Activated T-helper 2 cell treated with anti-CD3 and anti-CD28 coated beads, Interferon-gamma antibody, Interleukin-2, Interleukin-4, amounts not matched to agents 10 μg/mL and 5 μg/mL and 100 μg/mL, durations not matched to agents 14 hours and 24 hours and 36 hours (primary cell): ENCODE results near the gene NR6A1. TPM values are rescaled to one million over a fixed set of nuclear protein-coding genes. Genes with fewer than 3 reads are reported as not detected.
A peak's percentile ranks its signal among the peaks of the same experiment; 100 is the strongest.

Experiments
- DNase-seq: peaks from one replicate; pipeline ENCODE4 v3.0.0; 2021; ENCODE audit warnings: low spot score
- H3K27ac Mint-ChIP-seq: one replicate; pipeline ENCODE4 v1.8.0; 2021; ENCODE audit warnings: mixed read lengths
- H3K27me3 Mint-ChIP-seq: one replicate; pipeline ENCODE4 v1.8.0; 2021; ENCODE audit warnings: low read depth, mixed read lengths
- H3K36me3 Mint-ChIP-seq: one replicate; pipeline ENCODE4 v1.8.0; 2021; ENCODE audit warnings: low read depth, mixed read lengths
- H3K4me1 Mint-ChIP-seq: one replicate; pipeline ENCODE4 v1.8.0; 2021; ENCODE audit warnings: low read depth, mixed read lengths
- H3K4me3 Mint-ChIP-seq: one replicate; pipeline ENCODE4 v1.8.0; 2021; ENCODE audit warnings: low read depth, mild to moderate bottlenecking, moderate library complexity, mixed read lengths
- H3K9me3 Mint-ChIP-seq: one replicate; pipeline ENCODE4 v1.8.0; 2021; ENCODE audit warnings: mixed read lengths
- intact Hi-C: fragments of 100-400 bp; cut with micrococcal nuclease; formaldehyde crosslinking; loops from one replicate; pipeline ENCODE4 v1.15.1; 2023
- total RNA-seq: library from RNA; stranded (reverse); gene quantifications from 2 replicates; pipeline ENCODE4 v1.2.3, GENCODE V29; 2022

NR6A1 gene
- total RNA-seq, 1 donor from 2014 or later: 1.5 TPM

DNA sequence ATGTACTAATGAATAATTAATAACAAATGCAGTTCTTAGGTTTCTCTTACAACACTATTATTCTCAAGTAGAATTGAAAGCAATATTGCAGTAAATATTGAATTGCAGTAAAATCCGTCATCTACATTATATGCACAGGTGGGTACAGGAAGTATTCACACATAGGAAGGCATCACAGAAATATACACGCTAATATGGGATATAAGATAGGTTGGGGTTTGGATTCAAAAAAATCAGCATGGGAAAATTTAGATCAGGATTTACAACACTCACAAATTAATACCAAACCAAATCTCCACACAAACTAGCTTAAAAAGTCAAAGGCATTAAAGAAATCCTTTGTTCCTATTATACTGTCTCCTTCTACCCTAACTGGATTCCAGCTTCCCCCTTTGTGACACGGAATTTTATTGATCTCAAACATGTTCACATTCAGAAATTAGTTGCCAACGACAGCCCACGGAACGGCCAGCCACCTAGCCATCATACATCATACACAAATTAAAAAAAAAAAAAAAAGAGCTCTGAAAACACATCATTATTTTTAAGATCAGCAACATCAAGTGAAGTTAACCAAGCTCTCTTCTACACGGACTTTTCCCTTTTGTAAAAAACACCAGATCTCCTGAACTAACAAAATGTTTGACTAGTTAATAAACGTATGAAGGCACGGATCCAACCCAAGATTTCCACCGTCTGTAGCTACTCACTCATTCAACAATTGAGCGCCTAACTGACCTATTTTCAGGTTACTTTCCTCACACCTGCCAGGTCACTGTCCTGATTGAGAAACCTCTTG, 2.2 kb downstream of the NR6A1 start:
- DNase-seq: no peak
- Mint-ChIP-seq H3K27ac (no peak overlapping the region), H3K9me3 (no peaks in the 10 kb centered on the region), H3K27me3 (peaks cover 61% of the 10 kb centered on the region), H3K4me3 (peak overlapping the region; percentile 87), H3K4me1 (peaks cover 22% of the 10 kb centered on the region), H3K36me3 (no peaks in the 10 kb centered on the region)
- intact Hi-C loops: no loop called here

DNA sequence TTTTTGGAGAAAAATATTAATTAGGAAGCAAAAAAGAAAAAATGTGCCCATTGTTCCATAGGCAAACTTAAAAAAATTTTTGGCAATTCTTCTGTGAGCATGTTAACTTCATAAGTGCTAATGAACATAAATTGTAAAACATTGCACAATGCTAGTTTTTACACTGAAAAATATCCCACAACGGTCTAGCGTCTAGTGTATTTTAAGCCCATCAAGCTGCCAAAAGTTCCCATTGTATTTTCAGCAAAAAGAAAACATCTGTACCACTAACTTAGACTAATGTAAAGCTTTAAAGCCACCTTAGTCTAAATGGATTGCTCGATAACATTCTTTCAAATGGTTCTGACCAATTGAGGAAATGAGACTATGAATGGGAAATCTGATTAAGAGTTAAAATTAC, 2.8 kb downstream of the NR6A1 start:
- peaks cover 59% of the 10 kb centered on the region for H3K27me3 Mint-ChIP-seq
- intact Hi-C loops: no loop called here

DNA sequence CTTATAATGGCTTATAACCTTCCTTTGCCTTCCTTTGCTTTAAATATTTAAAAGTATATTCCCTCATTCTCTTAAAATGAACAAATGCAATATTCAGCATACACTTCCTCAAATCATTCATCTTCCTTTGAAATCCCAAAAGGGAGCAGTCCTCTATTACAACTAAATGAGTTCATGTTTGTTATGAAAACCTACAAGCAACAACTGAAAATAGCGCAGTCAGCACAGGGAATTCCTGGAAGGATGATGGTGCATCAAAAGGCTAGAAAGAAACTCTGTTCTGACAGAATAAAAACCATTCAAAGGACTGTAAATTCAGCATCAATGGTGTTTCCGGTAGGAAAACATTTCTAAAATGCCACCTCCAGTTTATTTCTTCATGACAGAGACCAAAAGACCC, 3.3 kb downstream of the NR6A1 start:
- no peak overlapping the region for H3K27ac Mint-ChIP-seq
- intact Hi-C loops: no loop called here
- peaks cover 64% of the 10 kb centered on the region for H3K27me3 Mint-ChIP-seq
- DNase-seq: no peak
- no peaks in the 10 kb centered on the region for H3K9me3 Mint-ChIP-seq
- no peaks in the 10 kb centered on the region for H3K36me3 Mint-ChIP-seq
- peaks cover 17% of the 10 kb centered on the region for H3K4me1 Mint-ChIP-seq
- no peak overlapping the region for H3K4me3 Mint-ChIP-seq

More for the DNA sequence above, 2.8 kb downstream of the NR6A1 start:
- Mint-ChIP-seq H3K9me3 (no peaks in the 10 kb centered on the region), H3K4me1 (peaks cover 17% of the 10 kb centered on the region), H3K4me3 (no peak overlapping the region), H3K36me3 (no peaks in the 10 kb centered on the region), H3K27ac (no peak overlapping the region)
- DNase-seq: no peak

DNA sequence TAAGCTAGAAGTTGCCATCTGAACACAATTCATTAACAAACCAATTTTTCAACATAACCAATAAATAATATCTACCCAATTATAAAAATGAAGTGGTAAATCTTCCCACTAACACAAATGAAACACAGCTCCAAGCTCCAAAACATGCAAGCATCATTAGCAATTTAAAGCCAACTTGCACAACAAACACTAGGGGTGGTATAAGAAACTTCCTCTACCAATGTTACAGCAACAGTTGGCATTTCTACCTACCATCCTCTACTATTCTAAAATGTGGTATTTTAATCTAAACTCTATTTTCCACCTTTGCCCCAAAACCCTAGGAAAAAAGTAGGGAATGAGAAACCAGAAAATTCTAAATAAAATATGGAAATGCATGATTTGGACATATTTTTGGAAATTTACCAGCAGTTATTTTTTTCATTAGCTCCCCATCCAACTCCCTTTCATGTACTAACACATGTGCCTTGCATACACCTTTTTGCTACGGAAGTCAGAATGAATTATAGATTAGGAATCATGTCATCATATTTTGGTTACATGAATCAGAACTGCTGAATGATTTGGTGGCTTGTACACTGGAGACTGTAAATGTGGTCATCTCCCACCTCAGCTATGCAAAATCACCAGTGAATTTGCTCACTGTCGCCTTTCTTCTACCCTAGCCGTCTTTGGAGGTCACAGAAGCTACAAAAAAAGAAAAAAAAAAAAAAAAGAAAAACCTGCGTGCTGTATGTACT, 4.1 kb downstream of the NR6A1 start:
- H3K4me1 Mint-ChIP-seq: peaks cover 12% of the 10 kb centered on the region
- no peak overlapping the region for H3K4me3 Mint-ChIP-seq
- no peak for DNase-seq
- H3K9me3 Mint-ChIP-seq: no peaks in the 10 kb centered on the region
- no peak overlapping the region for H3K27ac Mint-ChIP-seq
- intact Hi-C loops: no loop called here
- H3K27me3 Mint-ChIP-seq: peaks cover 65% of the 10 kb centered on the region
- H3K36me3 Mint-ChIP-seq: no peaks in the 10 kb centered on the region

DNA sequence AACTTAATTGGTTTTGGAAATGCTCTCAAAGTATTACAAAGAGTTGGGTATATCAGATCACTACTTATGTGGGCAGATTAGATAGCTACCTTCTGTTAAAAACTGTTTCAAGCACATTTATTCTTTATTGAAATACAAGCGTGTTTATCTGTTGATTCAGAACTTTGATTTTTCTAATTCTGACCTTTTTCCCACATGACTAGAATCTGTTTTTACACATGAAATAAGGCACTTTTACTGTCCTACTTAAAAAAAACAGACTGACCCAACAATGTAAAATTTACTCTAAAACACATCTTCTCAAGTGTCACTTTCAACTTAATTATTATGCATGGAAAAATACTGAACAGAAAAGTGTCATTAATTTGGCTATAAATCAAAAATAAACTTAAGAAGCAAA, 4.8 kb downstream of the NR6A1 start:
- H3K9me3 Mint-ChIP-seq: no peaks in the 10 kb centered on the region
- peaks cover 71% of the 10 kb centered on the region for H3K27me3 Mint-ChIP-seq
- intact Hi-C loops: no loop called here
- peaks cover 10% of the 10 kb centered on the region for H3K4me1 Mint-ChIP-seq
- no peak overlapping the region for H3K27ac Mint-ChIP-seq
- no peaks in the 10 kb centered on the region for H3K36me3 Mint-ChIP-seq
- H3K4me3 Mint-ChIP-seq: no peak overlapping the region
- DNase-seq: no peak

DNA sequence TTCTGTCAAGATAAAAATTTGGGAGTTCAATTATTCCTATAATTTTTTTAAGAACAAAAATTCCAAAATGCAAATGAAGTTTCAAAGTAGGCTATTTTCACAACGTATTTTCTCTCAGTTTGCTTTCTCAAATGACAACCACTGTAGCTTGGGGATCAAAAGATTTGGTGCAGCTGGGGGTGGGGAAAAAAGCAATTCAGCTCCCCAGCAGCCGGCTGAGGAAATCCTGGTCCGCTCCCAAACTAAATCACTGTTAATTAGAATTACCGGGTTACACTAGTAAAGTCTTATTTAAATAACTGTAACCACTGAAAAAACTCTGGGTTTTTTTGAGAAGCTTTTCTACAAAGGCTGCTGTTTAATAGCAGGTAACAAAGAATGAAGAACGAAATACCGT, 5.7 kb downstream of the NR6A1 start:
- Mint-ChIP-seq H3K36me3 (no peaks in the 10 kb centered on the region), H3K27ac (no peak overlapping the region), H3K9me3 (no peaks in the 10 kb centered on the region), H3K4me3 (no peak overlapping the region), H3K27me3 (peaks cover 78% of the 10 kb centered on the region), H3K4me1 (peaks cover 10% of the 10 kb centered on the region)
- intact Hi-C loops: no loop called here
- no peak for DNase-seq

DNA sequence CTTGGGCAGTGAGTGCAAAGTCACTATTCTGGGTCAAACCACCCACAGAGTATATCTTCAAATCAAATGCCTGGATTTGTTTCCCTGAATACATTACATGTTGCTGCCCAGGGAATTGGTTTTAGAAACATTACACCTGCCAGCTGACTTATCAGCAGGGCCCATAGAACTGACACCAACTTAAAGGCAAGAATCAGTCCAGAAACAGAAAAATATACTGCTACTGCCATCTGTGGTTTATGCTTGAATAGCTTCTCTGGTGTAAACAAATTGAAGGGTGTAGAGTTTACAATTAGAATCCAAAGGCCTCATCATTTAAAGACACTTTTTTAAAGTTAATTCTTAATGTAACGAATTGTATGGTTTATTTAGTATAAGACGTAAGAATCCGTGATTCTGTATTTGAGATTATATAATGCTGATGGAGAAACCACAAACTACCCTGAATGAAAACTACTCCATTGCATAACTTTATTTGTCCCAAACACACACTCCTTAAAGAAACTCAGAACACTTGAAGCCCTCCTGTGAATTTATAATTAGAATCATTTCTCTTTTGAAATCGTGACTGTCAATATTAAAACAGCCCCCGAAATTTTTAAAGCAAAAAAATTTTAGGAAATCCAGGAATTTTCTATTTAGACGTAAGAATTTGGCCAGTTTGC, 6.2 kb downstream of the NR6A1 start:
- intact Hi-C loops: no loop called here
- Mint-ChIP-seq H3K4me1 (peaks cover 7% of the 10 kb centered on the region), H3K4me3 (no peak overlapping the region), H3K27me3 (peaks cover 74% of the 10 kb centered on the region), H3K36me3 (no peaks in the 10 kb centered on the region), H3K27ac (no peak overlapping the region), H3K9me3 (no peaks in the 10 kb centered on the region)
- no peak for DNase-seq

DNA sequence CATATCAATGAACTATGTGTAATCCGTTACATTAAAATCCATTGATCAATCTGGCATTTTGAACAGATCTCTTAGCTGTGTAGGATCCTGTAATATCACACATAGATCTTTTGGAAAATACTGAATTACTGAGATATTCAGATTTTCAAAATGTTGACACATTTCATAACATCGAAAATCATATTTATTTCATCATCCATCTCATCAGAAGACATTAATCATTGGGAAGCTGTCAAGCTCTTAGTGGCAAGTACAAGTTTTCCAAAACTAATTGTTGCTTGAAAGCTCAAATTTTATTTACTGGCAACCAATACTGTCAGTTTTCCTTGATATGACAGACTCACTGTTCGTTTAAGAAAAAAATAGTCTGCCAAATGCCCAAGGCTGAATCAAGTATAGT, 8.5 kb downstream of the NR6A1 start:
- no peak overlapping the region for H3K27ac Mint-ChIP-seq
- no peaks in the 10 kb centered on the region for H3K9me3 Mint-ChIP-seq
- intact Hi-C loops: no loop called here
- peaks cover 2% of the 10 kb centered on the region for H3K4me1 Mint-ChIP-seq
- H3K36me3 Mint-ChIP-seq: no peaks in the 10 kb centered on the region
- no peak for DNase-seq
- peaks cover 67% of the 10 kb centered on the region for H3K27me3 Mint-ChIP-seq
- H3K4me3 Mint-ChIP-seq: no peak overlapping the region

DNA sequence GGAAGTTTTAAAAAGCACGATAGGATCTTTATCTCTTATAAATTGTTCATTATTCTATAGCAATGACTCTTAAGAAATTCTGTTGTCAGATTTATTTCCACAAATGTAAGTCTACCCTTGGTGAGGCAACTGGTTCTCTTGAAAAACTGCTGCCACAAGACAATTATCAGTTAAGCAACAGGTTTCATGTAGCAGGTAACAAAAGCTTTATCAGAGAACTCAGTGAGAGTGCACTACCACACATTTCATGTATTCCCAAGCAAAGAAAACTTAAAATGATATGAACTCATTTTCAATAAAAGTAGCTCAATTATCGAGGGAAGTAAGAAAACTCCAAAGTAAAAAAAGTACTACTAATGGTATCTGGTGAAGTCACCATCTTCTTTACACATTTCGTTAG, 9.4 kb downstream of the NR6A1 start:
- no peak for DNase-seq
- H3K36me3 Mint-ChIP-seq: no peaks in the 10 kb centered on the region
- H3K27me3 Mint-ChIP-seq: peaks cover 64% of the 10 kb centered on the region
- H3K9me3 Mint-ChIP-seq: no peaks in the 10 kb centered on the region
- peaks cover 2% of the 10 kb centered on the region for H3K4me1 Mint-ChIP-seq
- H3K4me3 Mint-ChIP-seq: no peak overlapping the region
- intact Hi-C loops: no loop called here
- no peak overlapping the region for H3K27ac Mint-ChIP-seq

DNA sequence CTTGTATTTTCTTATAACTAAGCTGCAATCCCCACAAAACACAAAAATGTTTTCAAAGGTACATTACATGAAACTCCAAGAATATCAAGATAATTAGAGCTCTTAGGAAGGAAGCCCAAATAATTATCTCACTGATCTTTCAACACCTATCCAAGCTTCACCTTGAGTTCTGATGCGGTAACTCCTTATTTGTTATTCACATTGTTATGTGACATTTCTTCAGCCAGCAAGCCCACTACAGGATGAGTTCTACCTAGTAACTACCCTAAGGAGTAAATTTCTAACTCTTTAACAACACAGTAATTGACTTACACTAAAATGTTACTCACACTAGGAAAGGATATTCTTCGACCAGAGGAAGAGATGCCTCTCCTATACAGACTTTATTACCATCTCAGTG, 9.9 kb downstream of the NR6A1 start:
- Mint-ChIP-seq H3K36me3 (no peaks in the 10 kb centered on the region), H3K9me3 (no peaks in the 10 kb centered on the region), H3K4me1 (peaks cover 2% of the 10 kb centered on the region), H3K27ac (no peak overlapping the region), H3K27me3 (peaks cover 65% of the 10 kb centered on the region), H3K4me3 (no peak overlapping the region)
- intact Hi-C loops: no loop called here
- no peak for DNase-seq

DNA sequence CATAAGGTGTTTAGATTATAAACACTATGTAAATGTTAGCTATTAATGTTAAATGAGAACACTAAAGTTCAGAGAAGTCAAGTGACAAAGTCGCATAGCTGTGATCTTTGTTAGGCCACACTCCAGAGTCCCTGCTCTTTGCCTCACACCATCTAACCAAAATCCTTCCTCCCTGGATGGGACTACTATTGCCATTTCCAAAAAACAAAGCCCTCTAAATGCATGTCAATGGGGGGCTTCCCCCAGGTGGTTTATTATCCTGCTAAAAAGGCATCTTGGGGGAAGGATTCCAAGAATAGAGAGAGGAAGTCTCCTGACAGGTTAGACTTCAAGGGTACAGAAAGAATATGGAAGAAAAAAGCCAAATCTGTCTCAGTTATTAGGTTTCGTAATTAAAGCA, 10.4 kb downstream of the NR6A1 start:
- intact Hi-C loops: no loop called here
- Mint-ChIP-seq H3K36me3 (no peaks in the 10 kb centered on the region), H3K27me3 (peaks cover 65% of the 10 kb centered on the region), H3K27ac (no peak overlapping the region), H3K4me1 (peaks cover 2% of the 10 kb centered on the region), H3K9me3 (no peaks in the 10 kb centered on the region), H3K4me3 (no peak overlapping the region)
- DNase-seq: no peak

DNA sequence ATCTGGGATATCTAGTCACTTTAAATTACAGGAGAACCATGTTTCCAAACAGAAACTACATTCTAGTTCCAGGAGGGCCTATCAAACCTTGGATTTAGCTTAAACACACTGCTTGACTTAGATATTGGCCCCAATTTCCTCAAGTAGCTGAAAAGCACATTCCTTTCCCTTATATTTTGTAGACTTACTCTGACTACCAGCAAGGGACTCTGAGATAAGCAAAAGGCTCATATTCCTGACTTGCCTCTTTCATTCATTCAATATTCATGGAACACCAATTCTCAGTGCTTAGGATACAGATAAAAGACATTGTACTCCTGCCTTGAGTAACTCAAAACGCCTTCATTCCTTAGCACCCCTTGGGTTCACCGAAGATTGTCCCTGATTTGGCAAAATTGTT, 11.8 kb downstream of the NR6A1 start:
- Mint-ChIP-seq H3K27me3 (peaks cover 71% of the 10 kb centered on the region), H3K4me3 (no peak overlapping the region), H3K4me1 (peaks cover 12% of the 10 kb centered on the region), H3K36me3 (no peaks in the 10 kb centered on the region), H3K9me3 (no peaks in the 10 kb centered on the region), H3K27ac (no peak overlapping the region)
- no peak for DNase-seq
- intact Hi-C loops: loop anchor here (5.0 kb wide), 1 partner anchor 142 kb away; no protein-coding TSS in a partner anchor

DNA sequence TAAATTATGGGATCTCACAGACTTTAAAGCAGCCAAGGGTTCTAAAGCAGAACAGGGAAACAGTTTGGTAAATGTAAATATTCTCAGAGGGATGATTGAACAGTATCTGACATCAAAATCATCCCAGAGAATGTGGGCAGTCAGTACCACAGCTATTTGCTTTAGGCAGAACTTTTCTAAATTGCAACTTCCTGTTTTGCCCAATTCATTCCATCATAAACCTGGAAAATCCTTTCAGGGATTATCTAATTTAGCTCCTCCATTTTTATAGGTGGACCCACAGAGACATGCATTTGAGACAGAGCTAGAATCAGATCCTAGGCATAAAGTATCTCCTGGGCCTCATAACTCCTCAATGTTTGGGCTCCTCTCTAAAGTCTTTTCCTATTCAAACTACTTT, 12.4 kb downstream of the NR6A1 start:
- Mint-ChIP-seq H3K27me3 (peaks cover 71% of the 10 kb centered on the region), H3K9me3 (no peaks in the 10 kb centered on the region), H3K4me3 (no peak overlapping the region), H3K36me3 (no peaks in the 10 kb centered on the region), H3K4me1 (peaks cover 15% of the 10 kb centered on the region), H3K27ac (no peak overlapping the region)
- no peak for DNase-seq
- intact Hi-C loops: loop anchor here (5.0 kb wide), 1 partner anchor 141 kb away; no protein-coding TSS in a partner anchor
